ENCODE results near the gene FPR1. TPM values are rescaled to one million over a fixed set of nuclear protein-coding genes. Genes with fewer than 3 reads are reported as not detected.

FPR1 gene
- total RNA-seq, 1 donor from 2014 or later, result not detected

DNA sequence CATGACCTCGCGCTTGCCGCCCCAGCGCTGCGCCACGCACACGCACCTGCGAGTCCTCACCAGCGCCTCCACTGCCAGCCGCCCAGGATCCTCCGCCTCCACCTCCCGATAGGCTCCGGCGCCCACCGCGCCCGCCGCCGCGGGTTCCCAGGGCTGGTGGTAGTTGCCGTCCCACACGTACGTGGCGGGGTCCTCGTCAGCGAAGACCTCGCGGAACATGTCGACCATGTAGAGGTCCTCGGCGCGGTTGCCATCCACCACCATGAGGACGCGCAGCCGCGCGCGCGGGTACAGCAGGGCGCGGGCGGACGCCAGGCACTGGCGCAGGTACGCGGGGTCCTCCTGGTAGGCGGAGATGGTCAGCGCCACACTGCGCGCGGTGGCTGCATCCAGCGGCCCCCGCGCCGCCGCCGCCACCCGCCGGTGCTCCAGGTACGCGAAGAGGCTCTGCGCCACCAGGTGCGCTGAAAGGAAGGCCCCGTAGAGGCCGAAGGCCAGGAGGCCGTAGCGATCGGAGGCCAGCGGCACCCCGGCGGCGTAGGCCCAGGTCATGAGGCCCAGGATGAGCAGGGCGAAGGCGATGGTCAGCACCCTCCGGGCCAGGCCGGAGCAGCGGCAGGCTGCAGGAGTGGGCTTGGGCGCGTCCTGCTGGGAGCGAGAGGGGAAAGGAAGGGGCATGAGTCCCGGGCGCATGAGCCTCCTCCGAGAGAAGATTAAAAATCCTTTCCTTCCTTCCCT is 32.3 kb downstream of the FPR1 start:
- Mint-ChIP-seq H3K9me3 (ENCODE audit: unreplicated experiment) (peaks cover 14% of the 10 kb centered on the region), H3K27ac (ENCODE audit: unreplicated experiment) (no peak overlapping the region), H3K27me3 (ENCODE audit: unreplicated experiment) (peaks cover 9% of the 10 kb centered on the region), H3K36me3 (ENCODE audit: unreplicated experiment) (peaks cover 5% of the 10 kb centered on the region), H3K4me3 (ENCODE audit: unreplicated experiment) (peak overlapping the region; percentile 82), H3K4me1 (ENCODE audit: low read depth, unreplicated experiment) (peaks cover 9% of the 10 kb centered on the region)
- peak; percentile 31 for DNase-seq
- TF ChIP-seq, protein P1, sequence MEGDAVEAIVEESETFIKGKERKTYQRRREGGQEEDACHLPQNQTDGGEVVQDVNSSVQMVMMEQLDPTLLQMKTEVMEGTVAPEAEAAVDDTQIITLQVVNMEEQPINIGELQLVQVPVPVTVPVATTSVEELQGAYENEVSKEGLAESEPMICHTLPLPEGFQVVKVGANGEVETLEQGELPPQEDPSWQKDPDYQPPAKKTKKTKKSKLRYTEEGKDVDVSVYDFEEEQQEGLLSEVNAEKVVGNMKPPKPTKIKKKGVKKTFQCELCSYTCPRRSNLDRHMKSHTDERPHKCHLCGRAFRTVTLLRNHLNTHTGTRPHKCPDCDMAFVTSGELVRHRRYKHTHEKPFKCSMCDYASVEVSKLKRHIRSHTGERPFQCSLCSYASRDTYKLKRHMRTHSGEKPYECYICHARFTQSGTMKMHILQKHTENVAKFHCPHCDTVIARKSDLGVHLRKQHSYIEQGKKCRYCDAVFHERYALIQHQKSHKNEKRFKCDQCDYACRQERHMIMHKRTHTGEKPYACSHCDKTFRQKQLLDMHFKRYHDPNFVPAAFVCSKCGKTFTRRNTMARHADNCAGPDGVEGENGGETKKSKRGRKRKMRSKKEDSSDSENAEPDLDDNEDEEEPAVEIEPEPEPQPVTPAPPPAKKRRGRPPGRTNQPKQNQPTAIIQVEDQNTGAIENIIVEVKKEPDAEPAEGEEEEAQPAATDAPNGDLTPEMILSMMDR (IDR thresholded peaks at IDR 0.05; ENCODE audit: partially characterized antibody, unreplicated experiment), result no peak

- Mint-ChIP-seq H3K4me3 (ENCODE audit: unreplicated experiment) (no peak overlapping the region), H3K36me3 (ENCODE audit: unreplicated experiment) (peaks cover 9% of the 10 kb centered on the region), H3K4me1 (ENCODE audit: low read depth, unreplicated experiment) (peaks cover 3% of the 10 kb centered on the region), H3K9me3 (ENCODE audit: unreplicated experiment) (peaks cover 4% of the 10 kb centered on the region), H3K27ac (ENCODE audit: unreplicated experiment) (no peak overlapping the region), H3K27me3 (ENCODE audit: unreplicated experiment) (peaks cover 6% of the 10 kb centered on the region)
- TF ChIP-seq, protein P1 (IDR thresholded peaks at IDR 0.05; ENCODE audit: partially characterized antibody, unreplicated experiment), result no peak
- no peak for DNase-seq
Observed at GRCh38 chr19:51716925-51717324, 34.8 kb downstream of the FPR1 start.

DNA sequence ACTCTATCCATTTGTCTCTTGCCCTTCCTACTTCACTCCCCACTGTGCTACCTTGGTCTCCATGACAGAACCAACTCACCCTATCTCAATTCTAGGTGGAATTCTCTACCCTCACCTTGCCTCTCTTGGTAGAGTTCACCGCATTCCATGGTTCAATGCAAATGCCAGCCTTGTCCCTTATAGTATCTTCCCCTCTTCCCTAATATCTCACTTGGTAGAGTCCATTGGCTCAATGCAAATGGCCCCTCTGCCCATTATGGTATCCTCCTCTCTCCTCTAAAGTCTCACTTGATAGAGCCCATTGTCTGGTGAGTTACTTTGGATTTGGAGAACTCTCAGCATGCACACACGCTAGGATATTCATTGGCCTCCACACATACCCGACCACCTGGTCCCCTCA is 35.8 kb downstream of the FPR1 start:
- no peak for DNase-seq
- H3K27me3 Mint-ChIP-seq (ENCODE audit: unreplicated experiment), result peaks cover 9% of the 10 kb centered on the region
- H3K27ac Mint-ChIP-seq (ENCODE audit: unreplicated experiment), result no peak overlapping the region
- no peak overlapping the region for H3K4me3 Mint-ChIP-seq (ENCODE audit: unreplicated experiment)
- peaks cover 3% of the 10 kb centered on the region for H3K4me1 Mint-ChIP-seq (ENCODE audit: low read depth, unreplicated experiment)
- TF ChIP-seq, protein P1 (IDR thresholded peaks at IDR 0.05; ENCODE audit: partially characterized antibody, unreplicated experiment), result no peak
- H3K36me3 Mint-ChIP-seq (ENCODE audit: unreplicated experiment), result peaks cover 9% of the 10 kb centered on the region
- peaks cover 4% of the 10 kb centered on the region for H3K9me3 Mint-ChIP-seq (ENCODE audit: unreplicated experiment)

GRCh38 chr19:51714848-51715247 is 36.8 kb downstream of the FPR1 start:
- H3K9me3 Mint-ChIP-seq (ENCODE audit: unreplicated experiment), result peaks cover 4% of the 10 kb centered on the region
- no peak overlapping the region for H3K27ac Mint-ChIP-seq (ENCODE audit: unreplicated experiment)
- TF ChIP-seq, protein P1 (IDR thresholded peaks at IDR 0.05; ENCODE audit: partially characterized antibody, unreplicated experiment), result no peak
- peaks cover 3% of the 10 kb centered on the region for H3K4me1 Mint-ChIP-seq (ENCODE audit: low read depth, unreplicated experiment)
- no peak overlapping the region for H3K4me3 Mint-ChIP-seq (ENCODE audit: unreplicated experiment)
- peaks cover 9% of the 10 kb centered on the region for H3K36me3 Mint-ChIP-seq (ENCODE audit: unreplicated experiment)
- no peak for DNase-seq
- peaks cover 9% of the 10 kb centered on the region for H3K27me3 Mint-ChIP-seq (ENCODE audit: unreplicated experiment)

All from glutamatergic neuron (in vitro differentiated cells).